K562 (cell line): ENCODE measurements around the gene CBX8. TPM values are rescaled to one million over a fixed set of nuclear protein-coding genes. Genes with fewer than 3 reads are reported as not detected.

Experiments
- CEBPZ ChIP-seq: fragments of 150-350 bp; IDR thresholded peaks from 2 replicates; pipeline ENCODE4 v1.6.1; 2014; ENCODE audit warnings: low read depth, mild to moderate bottlenecking, low read length, borderline replicate concordance
- E2F3 ChIP-seq: fragments of 250-450 bp; sonication (Bioruptor Pico); IDR thresholded peaks from 2 replicates; pipeline ENCODE4 v1.4.0; 2020; ENCODE audit warnings: mild to moderate bottlenecking
- FIP1L1 ChIP-seq: fragments of 200-400 bp; formaldehyde crosslinking; IDR thresholded peaks from 2 replicates; pipeline ENCODE4 v1.6.1; 2018; ENCODE audit warnings: mild to moderate bottlenecking, low read depth, low read length; ENCODE audit not compliant: poor library complexity, severe bottlenecking
- GTF2B ChIP-seq: IDR thresholded peaks from 2 replicates; pipeline ENCODE4 v1.6.1; 2011; ENCODE audit not compliant: insufficient read length; ENCODE audit errors: extremely low read depth
- HDAC2 ChIP-seq: fragments of 450-650 bp; IDR thresholded peaks from 2 replicates; pipeline ENCODE4 v1.6.1; 2016; ENCODE audit warnings: mild to moderate bottlenecking
- HIVEP1 ChIP-seq: fragments of 250-450 bp; sonication (Bioruptor Pico); IDR thresholded peaks from 2 replicates; pipeline ENCODE4 v1.4.0; 2020; ENCODE audit warnings: mild to moderate bottlenecking
- KDM2B ChIP-seq: fragments of 250-450 bp; sonication (Bioruptor Pico); IDR thresholded peaks from 2 replicates; pipeline ENCODE4 v1.8.0; 2021; ENCODE audit warnings: mild to moderate bottlenecking, moderate library complexity
- MAFF ChIP-seq: IDR thresholded peaks from 2 replicates; pipeline ENCODE4 v1.6.1; 2012; ENCODE audit warnings: low read length, improper control_type of control experiment
- MAZ ChIP-seq, 2 experiments: fragments of 450-650 bp in 1 of 2; sonication (generic) in 1 of 2; formaldehyde crosslinking; IDR thresholded peaks in 1 of 2; conservative IDR thresholded peaks in 1 of 2; 2 replicates each; pipeline versions ENCODE4 v1.4.0 to v1.5.0; 2020; ENCODE audit warnings: mild to moderate bottlenecking in 1 of 2, missing genetic modification reagents in 1 of 2
- MTA3 ChIP-seq: fragments of 450-650 bp; formaldehyde crosslinking; IDR thresholded peaks from 2 replicates; pipeline ENCODE4 v1.6.1; 2017; ENCODE audit warnings: mild to moderate bottlenecking, borderline replicate concordance
- NFIC ChIP-seq: fragments of 450-650 bp; IDR thresholded peaks from 2 replicates; pipeline ENCODE4 v1.6.1; 2017; ENCODE audit warnings: mild to moderate bottlenecking, inconsistent platforms
- NR2C2 ChIP-seq, 2 experiments: fragments of 200-800 bp in 1 of 2; sonication (Bioruptor generic) in 1 of 2; sonication (generic) in 1 of 2; formaldehyde crosslinking in 1 of 2; IDR thresholded peaks; 2 replicates each; pipeline versions ENCODE4 v1.6.1 to v1.8.0; 2016 to 2022; ENCODE audit warnings: mild to moderate bottlenecking in 1 of 2, missing compliant biosample characterization in 1 of 2, missing genetic modification characterization in 1 of 2, missing genetic modification reagents in 1 of 2
- PPARD ChIP-seq: fragments of 250-450 bp; sonication (Bioruptor Pico); IDR thresholded peaks from 2 replicates; pipeline ENCODE4 v1.8.0; 2022; ENCODE audit warnings: inconsistent platforms, mild to moderate bottlenecking, moderate library complexity
- RNF219 ChIP-seq: fragments of 250-450 bp; sonication (Bioruptor Pico); IDR thresholded peaks from 2 replicates; pipeline ENCODE4 v1.5.0; 2022; ENCODE audit warnings: mild to moderate bottlenecking
- SIN3B ChIP-seq: fragments of 450-650 bp; IDR thresholded peaks from 2 replicates; pipeline ENCODE4 v1.6.1; 2017; ENCODE audit warnings: low read depth, mild to moderate bottlenecking, moderate library complexity
- SMARCB1 ChIP-seq: IDR thresholded peaks from 2 replicates; pipeline ENCODE4 v1.6.1; 2011; ENCODE audit warnings: improper control_type of control experiment, low read depth; ENCODE audit not compliant: insufficient read length
- SMARCC2 ChIP-seq: fragments of 450-650 bp; IDR thresholded peaks from 2 replicates; pipeline ENCODE4 v1.6.1; 2017; ENCODE audit warnings: antibody characterized with exemption, moderate library complexity, mild to moderate bottlenecking, low read depth
- TFAP4 ChIP-seq: sonication (generic); formaldehyde crosslinking; IDR thresholded peaks from 2 replicates; pipeline ENCODE4 v1.8.0; 2022; ENCODE audit warnings: missing genetic modification reagents, mild to moderate bottlenecking, moderate library complexity, borderline replicate concordance
- ZNF253 ChIP-seq: fragments of 250-450 bp; sonication (Bioruptor Pico); conservative IDR thresholded peaks from 2 replicates; pipeline ENCODE4 v1.6.1; 2021; ENCODE audit warnings: mild to moderate bottlenecking
- ZNF274 ChIP-seq: IDR thresholded peaks from 2 replicates; pipeline ENCODE4 v1.6.1; 2011; ENCODE audit warnings: low read depth, mild to moderate bottlenecking, low read length, moderate library complexity, borderline replicate concordance
- ZNF717 ChIP-seq: fragments of 250-450 bp; sonication (Bioruptor Pico); IDR thresholded peaks from 2 replicates; pipeline ENCODE4 v1.5.0; 2021
- polyA plus RNA-seq, 8 experiments: library from polyadenylated mRNA; depleted of rRNA in 4 of 8; stranded (reverse) in 5 of 8; unstranded in 3 of 8; fragments of >200 nt; fragmentation: Nextera tagmentation in 2 of 8; fragmentation: Illumina TruSeq in 1 of 8; extraction: Ambion mirVana in 2 of 8; extraction: Trizol in 1 of 8; gene quantifications; 2 replicates each; pipeline versions ENCODE4 v1.2.1 to v1.2.3, GENCODE V29; 2011 to 2014; ENCODE audit warnings: inconsistent platforms in 1 of 8, missing spikeins in 1 of 8
- total RNA-seq, 7 experiments: library from RNA; depleted of rRNA in 6 of 7; stranded (reverse); fragments of >200 nt in 6 of 7; fragmentation: Illumina TruSeq in 2 of 7; extraction: Trizol in 2 of 7; gene quantifications; 2 replicates each; pipeline versions ENCODE4 v1.2.1 to v1.2.3, GENCODE V29; 2011 to 2021; ENCODE audit warnings: low replicate concordance in 1 of 7

The CBX8 gene
- total and polyA plus RNA-seq, 9 of the 15 experiments (the other 6 are each of a cell fraction or from before 2014, with no cell fraction given) = 0.08 to 11.9 (median 2.6) TPM

- TF ChIP-seq CEBPZ = no peak
- TF ChIP-seq SIN3B = no peak
- no peak for TF ChIP-seq GTF2B
- no peak for TF ChIP-seq MAFF
- TF ChIP-seq SMARCB1 = no peak
- TF ChIP-seq KDM2B (CRISPR knock-in tag) = no peak
- TF ChIP-seq ZNF717 (CRISPR knock-in tag) = no peak
- no peak for TF ChIP-seq ZNF274
- TF ChIP-seq HDAC2 = no peak
- no peak for TF ChIP-seq SMARCC2
- no peak for TF ChIP-seq HIVEP1 (CRISPR knock-in tag)
- no peak for TF ChIP-seq PPARD (CRISPR knock-in tag)
- peak; percentile 55; the same call in 1 of the 2 replicates for TF ChIP-seq MTA3
- TF ChIP-seq NR2C2 (CRISPR knock-in tag; IDR thresholded peaks at IDR 0.05) = no peak
- TF ChIP-seq NR2C2 (tag; IDR thresholded peaks at IDR 0.05) = peak; percentile 74
- TF ChIP-seq MAZ (CRISPR knock-in tag; conservative IDR thresholded peaks at IDR 0.05 in 1 of 2, IDR thresholded peaks at IDR 0.05 in 1 of 2) = peak; percentile 76 to 83
- no peak for TF ChIP-seq ZNF253
- TF ChIP-seq NFIC = no peak
- no peak for TF ChIP-seq E2F3
- TF ChIP-seq TFAP4 (CRISPR knock-in tag) = peak; percentile 48; the same call in 1 of the 2 replicates
- TF ChIP-seq FIP1L1 = peak; percentile 56
- no peak for TF ChIP-seq RNF219
These were observed 35.6 kb upstream of the CBX8 start (continued) for GRCh38 chr17:79832218-79833109.
